Activated naive CD4-positive, alpha-beta T cell treated with anti-CD3 and anti-CD28 coated beads for 36 hours (primary cell): ENCODE data around the gene PHLPP1. TPM values are rescaled to one million over a fixed set of nuclear protein-coding genes. Genes with fewer than 3 reads are reported as not detected.

Experiments
- CTCF ChIA-PET: fragments of 350-600 bp; sonication (Branson Sonifier 250); formaldehyde crosslinking; loops from one replicate; lab custom pipeline; 2021; ENCODE audit warnings: antibody characterized with exemption; lab: Charles Lee
- DNase-seq: peaks from one replicate; pipeline ENCODE4 v3.0.0-alpha.2; 2020
- H3K27ac Mint-ChIP-seq: one replicate; pipeline ENCODE4 v1.8.0; 2021; ENCODE audit warnings: mild to moderate bottlenecking, mixed read lengths
- H3K27me3 Mint-ChIP-seq: one replicate; pipeline ENCODE4 v1.8.0; 2021; ENCODE audit warnings: low read depth, mixed read lengths
- H3K36me3 Mint-ChIP-seq: one replicate; pipeline ENCODE4 v1.8.0; 2021; ENCODE audit warnings: low read depth, mixed read lengths
- H3K4me1 Mint-ChIP-seq: one replicate; pipeline ENCODE4 v1.8.0; 2021; ENCODE audit warnings: low read depth, mixed read lengths
- H3K4me3 Mint-ChIP-seq: one replicate; pipeline ENCODE4 v1.8.0; 2021; ENCODE audit warnings: mild to moderate bottlenecking, moderate library complexity, mixed read lengths
- H3K9me3 Mint-ChIP-seq: one replicate; pipeline ENCODE4 v1.8.0; 2021; ENCODE audit warnings: mixed read lengths
- intact Hi-C: fragments of 100-400 bp; cut with micrococcal nuclease; formaldehyde crosslinking; loops from one replicate; pipeline ENCODE4 v1.15.1; 2023
- total RNA-seq, 2 experiments: library from RNA; stranded (reverse); gene quantifications; one replicate each; pipeline ENCODE4 v1.2.3, GENCODE V29; 2021

PHLPP1 gene
- total RNA-seq, 2 experiments from 2014 or later, result 6.5 to 7.2 TPM

GRCh38 chr18:62720048-62720447 lies 4.7 kb downstream of the PHLPP1 start:
- CTCF ChIA-PET, result interaction anchor here (0.6 to 1.5 kb wide), 4 partner anchors 201 to 676 kb away, joined by 3 to 5 read pairs (median 3); no protein-coding TSS in a partner anchor
- Mint-ChIP-seq H3K27ac (no peak overlapping the region), H3K27me3 (peaks cover 6% of the 10 kb centered on the region), H3K9me3 (no peaks in the 10 kb centered on the region), H3K4me1 (peaks cover 36% of the 10 kb centered on the region), H3K36me3 (peaks cover 4% of the 10 kb centered on the region), H3K4me3 (no peak overlapping the region)
- intact Hi-C loops, result no loop called here
- no peak for DNase-seq

DNA sequence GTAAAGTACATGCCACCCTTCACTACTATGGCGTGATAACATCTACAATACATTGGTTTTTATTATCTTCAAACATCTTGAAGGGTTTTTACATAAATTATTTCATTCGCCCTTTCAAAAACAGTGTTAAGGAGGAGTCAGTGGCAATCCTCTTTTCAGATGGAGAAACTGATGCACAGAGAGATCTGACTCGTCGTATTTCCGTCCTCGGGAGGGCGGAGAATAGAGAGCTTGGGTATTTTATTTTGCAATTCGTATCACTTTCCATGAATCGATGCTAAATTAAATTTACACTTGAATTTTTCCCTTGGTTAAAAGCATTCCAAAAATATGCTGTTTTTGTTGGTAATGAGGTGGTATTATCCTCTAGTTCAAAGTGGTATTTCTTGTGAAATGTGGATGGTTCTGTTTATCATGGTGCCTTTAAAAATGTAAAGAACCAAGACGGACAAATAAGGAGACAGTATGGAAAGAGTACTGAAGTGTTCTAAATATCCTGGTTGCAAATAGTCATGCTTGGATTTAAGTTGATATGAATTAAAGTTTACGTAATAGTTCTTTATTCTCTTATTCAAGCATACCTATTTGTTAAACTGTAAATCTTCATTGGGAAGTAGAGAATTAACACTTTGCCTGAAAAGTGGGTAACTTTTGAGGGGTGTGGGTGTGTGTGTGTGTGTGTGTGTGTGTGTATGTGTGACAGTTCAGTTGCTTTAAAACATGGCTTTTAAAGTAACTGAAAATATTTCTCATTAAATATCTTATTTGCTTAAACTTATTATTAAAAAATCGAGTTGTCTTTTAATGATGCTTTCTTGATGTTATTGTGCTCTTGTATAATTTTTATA lies 5.6 kb downstream of the PHLPP1 start:
- CTCF ChIA-PET, result interaction anchor here (0.7 kb wide), 1 partner anchor 675 kb away, joined by 3 read pairs; no protein-coding TSS in a partner anchor
- peaks cover 6% of the 10 kb centered on the region for H3K27me3 Mint-ChIP-seq
- DNase-seq, result no peak
- peaks cover 36% of the 10 kb centered on the region for H3K4me1 Mint-ChIP-seq
- intact Hi-C loops, result no loop called here
- no peak overlapping the region for H3K4me3 Mint-ChIP-seq
- H3K36me3 Mint-ChIP-seq, result peaks cover 4% of the 10 kb centered on the region
- no peaks in the 10 kb centered on the region for H3K9me3 Mint-ChIP-seq
- H3K27ac Mint-ChIP-seq, result no peak overlapping the region

- intact Hi-C loops, result no loop called here
- CTCF ChIA-PET, result interaction anchor here (0.6 kb wide), 1 partner anchor 737 kb away, joined by 3 read pairs; no protein-coding TSS in a partner anchor
- no peak for DNase-seq
- peaks cover 34% of the 10 kb centered on the region for H3K4me1 Mint-ChIP-seq
- H3K9me3 Mint-ChIP-seq, result no peaks in the 10 kb centered on the region
- peaks cover 3% of the 10 kb centered on the region for H3K36me3 Mint-ChIP-seq
- H3K27ac Mint-ChIP-seq, result no peak overlapping the region
- no peak overlapping the region for H3K4me3 Mint-ChIP-seq
- peaks cover 5% of the 10 kb centered on the region for H3K27me3 Mint-ChIP-seq
Observed at GRCh38 chr18:62721839-62722795, 6.8 kb downstream of the PHLPP1 start.

- Mint-ChIP-seq H3K9me3 (no peaks in the 10 kb centered on the region), H3K27me3 (no peaks in the 10 kb centered on the region), H3K4me1 (peaks cover 21% of the 10 kb centered on the region), H3K27ac (no peak overlapping the region), H3K4me3 (no peak overlapping the region), H3K36me3 (no peaks in the 10 kb centered on the region)
- no peak for DNase-seq
- intact Hi-C loops, result no loop called here
- CTCF ChIA-PET, result no interaction called here
Observed at GRCh38 chr18:62723666-62724281, 8.4 kb downstream of the PHLPP1 start.

DNA sequence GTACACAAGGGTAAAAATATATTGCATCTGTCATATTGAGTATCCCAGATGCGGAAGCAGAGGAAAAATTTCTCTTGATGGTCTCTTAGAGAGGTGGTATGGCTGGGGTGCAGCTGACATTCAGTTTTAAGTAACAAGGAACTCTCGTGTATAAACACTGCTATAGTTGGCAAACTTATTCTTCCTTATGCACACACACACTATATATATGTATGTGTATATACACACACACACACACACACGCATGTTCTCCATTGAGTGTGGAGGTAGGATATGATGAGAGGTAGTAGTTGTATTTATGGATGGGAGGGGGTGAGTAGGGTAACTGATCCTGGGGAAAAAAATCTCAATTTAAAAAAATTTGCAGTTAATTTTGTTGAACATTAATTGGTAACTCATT lies 10.6 kb downstream of the PHLPP1 start:
- Mint-ChIP-seq H3K4me1 (peaks cover 6% of the 10 kb centered on the region), H3K27ac (no peak overlapping the region), H3K9me3 (no peaks in the 10 kb centered on the region), H3K4me3 (no peak overlapping the region), H3K27me3 (no peaks in the 10 kb centered on the region), H3K36me3 (no peaks in the 10 kb centered on the region)
- CTCF ChIA-PET, result interaction anchor here (0.9 kb wide), 1 partner anchor 601 kb away, joined by 3 read pairs; no protein-coding TSS in a partner anchor
- intact Hi-C loops, result no loop called here
- no peak for DNase-seq

DNA sequence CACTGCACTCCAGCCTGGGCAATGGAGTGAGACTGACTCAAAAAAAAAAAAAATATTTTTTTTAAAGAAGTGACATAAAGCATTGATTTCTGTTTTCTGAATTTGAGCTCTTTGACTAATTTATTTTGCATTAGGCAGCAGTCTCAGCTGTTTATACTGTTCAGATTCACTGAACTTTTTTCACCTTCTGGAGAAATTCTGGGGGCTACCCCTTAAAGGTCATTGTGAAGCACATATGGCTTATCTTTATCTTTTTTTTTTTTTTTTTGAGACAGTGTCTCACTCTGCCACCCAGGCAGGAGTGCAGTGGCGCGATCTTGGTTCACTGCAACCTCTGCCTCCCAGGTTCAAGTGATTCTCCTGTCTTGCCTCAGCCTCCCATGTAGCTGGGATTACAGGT lies 12.9 kb downstream of the PHLPP1 start:
- no peaks in the 10 kb centered on the region for H3K27me3 Mint-ChIP-seq
- intact Hi-C loops, result no loop called here
- CTCF ChIA-PET, result interaction anchor here (1.4 kb wide), 1 partner anchor 254 kb away, joined by 3 read pairs; no protein-coding TSS in a partner anchor
- no peak for DNase-seq
- H3K9me3 Mint-ChIP-seq, result peaks cover 6% of the 10 kb centered on the region
- peaks cover 2% of the 10 kb centered on the region for H3K4me1 Mint-ChIP-seq
- no peak overlapping the region for H3K4me3 Mint-ChIP-seq
- H3K36me3 Mint-ChIP-seq, result peaks cover 4% of the 10 kb centered on the region
- no peak overlapping the region for H3K27ac Mint-ChIP-seq

DNA sequence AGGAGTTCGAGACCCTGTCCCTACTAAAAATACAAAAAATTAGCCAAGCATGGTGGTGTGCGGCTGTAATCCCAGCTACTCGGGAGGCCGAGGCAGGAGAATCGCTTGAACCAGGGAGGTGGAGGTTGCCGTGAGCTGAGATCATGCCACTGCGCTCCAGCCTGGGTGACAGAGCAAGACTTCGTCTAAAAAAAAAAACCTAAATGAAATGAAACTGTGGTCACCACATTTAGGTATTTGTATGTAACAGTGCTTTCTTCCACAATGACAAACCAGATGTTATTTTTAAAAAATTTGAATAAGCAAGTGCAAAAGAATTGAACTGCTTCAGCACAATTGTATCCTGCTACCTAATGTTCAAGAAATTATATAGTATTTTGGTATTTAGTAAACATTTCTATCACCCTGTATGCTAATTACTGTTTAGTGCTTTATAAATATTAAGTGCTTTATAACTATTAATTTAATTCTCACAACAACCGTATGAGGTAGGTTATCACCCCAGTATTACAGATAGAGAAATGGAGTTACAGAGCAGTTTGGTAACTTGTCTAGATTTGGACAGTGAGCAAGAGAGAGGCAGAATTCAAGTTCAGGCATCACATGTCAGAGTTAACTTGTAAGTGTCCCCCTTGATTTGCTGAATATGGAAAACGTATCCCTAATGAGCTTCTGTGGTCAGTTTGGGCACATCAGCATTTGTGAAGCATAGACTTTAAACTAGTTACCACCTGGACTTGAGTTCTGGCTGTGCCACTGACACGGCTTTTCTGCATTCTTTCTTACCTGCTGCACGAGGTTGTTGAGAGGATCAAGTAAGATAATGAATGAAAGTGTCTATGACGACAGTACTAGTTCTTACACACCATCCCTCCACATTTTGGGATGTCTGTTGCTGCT lies 14.4 kb downstream of the PHLPP1 start:
- intact Hi-C loops, result no loop called here
- no peak overlapping the region for H3K4me3 Mint-ChIP-seq
- peaks cover 4% of the 10 kb centered on the region for H3K36me3 Mint-ChIP-seq
- H3K9me3 Mint-ChIP-seq, result peaks cover 6% of the 10 kb centered on the region
- CTCF ChIA-PET, result no interaction called here
- H3K27me3 Mint-ChIP-seq, result no peaks in the 10 kb centered on the region
- H3K27ac Mint-ChIP-seq, result no peak overlapping the region
- DNase-seq, result no peak
- no peaks in the 10 kb centered on the region for H3K4me1 Mint-ChIP-seq

- CTCF ChIA-PET, result no interaction called here
- DNase-seq, result no peak
- Mint-ChIP-seq H3K27me3 (no peaks in the 10 kb centered on the region), H3K4me1 (no peaks in the 10 kb centered on the region), H3K9me3 (peaks cover 6% of the 10 kb centered on the region), H3K27ac (no peak overlapping the region), H3K36me3 (peaks cover 4% of the 10 kb centered on the region), H3K4me3 (no peak overlapping the region)
- intact Hi-C loops, result no loop called here
Observed at GRCh38 chr18:62730941-62731340, 15.6 kb downstream of the PHLPP1 start.

DNA sequence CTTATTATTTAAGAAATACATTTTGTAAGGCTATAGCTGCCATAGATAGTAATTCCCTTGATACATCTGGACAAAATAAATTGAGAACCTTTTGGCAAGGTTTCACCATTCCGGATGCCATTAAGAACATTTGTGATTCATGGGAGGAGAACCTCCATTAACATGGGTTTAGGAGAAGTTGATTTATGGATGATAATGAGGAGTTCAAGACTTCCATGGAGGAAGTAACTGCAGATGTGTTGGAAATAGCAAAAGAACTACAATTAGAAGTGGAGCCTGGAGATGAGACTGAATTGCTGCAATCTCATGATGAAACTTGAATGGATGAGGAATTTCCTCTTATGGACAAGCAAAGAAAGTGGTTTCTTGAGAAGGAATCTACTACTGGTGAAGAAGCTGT lies 17.3 kb downstream of the PHLPP1 start:
- no peak overlapping the region for H3K27ac Mint-ChIP-seq
- H3K27me3 Mint-ChIP-seq, result no peaks in the 10 kb centered on the region
- no peaks in the 10 kb centered on the region for H3K4me1 Mint-ChIP-seq
- peaks cover 9% of the 10 kb centered on the region for H3K9me3 Mint-ChIP-seq
- DNase-seq, result no peak
- intact Hi-C loops, result no loop called here
- CTCF ChIA-PET, result interaction anchor here (1.0 kb wide), 1 partner anchor 8 kb away, joined by 6 read pairs; no protein-coding TSS in a partner anchor
- peaks cover 4% of the 10 kb centered on the region for H3K36me3 Mint-ChIP-seq
- H3K4me3 Mint-ChIP-seq, result no peak overlapping the region

DNA sequence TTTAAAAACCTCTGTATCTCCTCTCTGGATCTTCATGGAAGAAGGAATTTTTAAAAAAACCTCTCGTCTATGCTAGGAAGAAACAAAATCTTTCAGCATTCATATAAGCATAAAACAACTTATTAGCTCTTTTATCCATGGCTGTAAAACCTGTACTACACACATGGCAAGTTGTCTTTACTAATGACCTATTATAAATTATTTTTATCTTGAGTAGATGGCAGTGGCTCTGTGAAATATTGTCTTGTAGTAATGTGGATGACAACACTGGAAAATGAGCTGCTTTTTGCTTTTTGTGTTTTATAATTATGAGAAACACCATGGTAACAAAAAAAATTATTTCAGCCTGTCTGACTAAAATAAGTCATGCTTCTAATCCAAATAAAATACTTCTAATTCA lies 18.9 kb downstream of the PHLPP1 start:
- Mint-ChIP-seq H3K9me3 (peaks cover 9% of the 10 kb centered on the region), H3K27me3 (no peaks in the 10 kb centered on the region), H3K4me3 (no peak overlapping the region), H3K27ac (no peak overlapping the region), H3K4me1 (no peaks in the 10 kb centered on the region), H3K36me3 (peaks cover 4% of the 10 kb centered on the region)
- intact Hi-C loops, result no loop called here
- DNase-seq, result no peak
- CTCF ChIA-PET, result no interaction called here

- Mint-ChIP-seq H3K27ac (no peak overlapping the region), H3K4me1 (peaks cover 2% of the 10 kb centered on the region), H3K36me3 (peaks cover 4% of the 10 kb centered on the region), H3K9me3 (peaks cover 9% of the 10 kb centered on the region), H3K27me3 (no peaks in the 10 kb centered on the region), H3K4me3 (no peak overlapping the region)
- intact Hi-C loops, result no loop called here
- no peak for DNase-seq
- CTCF ChIA-PET, result no interaction called here
Observed at GRCh38 chr18:62735387-62735786, 20.0 kb downstream of the PHLPP1 start.
